Muscle layer of colon (tissue), 2 donors: ENCODE measurements around the gene WFDC5.
"Not testable (repeated sequence)": the region's sequence is repeated elsewhere in the genome, so short reads cannot be mapped to it uniquely, and the experiment has no call there.

ENCODE experiments used
- H3K27ac ChIP-seq: one replicate; pipeline ENCODE4 v1.7.0; 2013; ENCODE audit warnings: low read depth, mild to moderate bottlenecking, low read length, moderate library complexity
- H3K27me3 ChIP-seq, 2 donors: one replicate each; pipeline ENCODE4 v1.7.0; 2013; ENCODE audit warnings: low read length in 2 of 2, mild to moderate bottlenecking in 2 of 2; ENCODE audit not compliant: insufficient read depth in 2 of 2, control insufficient read depth in 1 of 2
- H3K36me3 ChIP-seq: one replicate; pipeline ENCODE4 v1.7.0; 2013; ENCODE audit warnings: mild to moderate bottlenecking, low read length; ENCODE audit not compliant: insufficient read depth
- H3K4me1 ChIP-seq: one replicate; pipeline ENCODE4 v1.7.0; 2013; ENCODE audit warnings: mild to moderate bottlenecking, low read length; ENCODE audit not compliant: insufficient read depth
- H3K4me3 ChIP-seq, 2 donors: one replicate each; pipeline ENCODE4 v1.7.0; 2013; ENCODE audit warnings: low read length in 2 of 2, low read depth in 1 of 2, mild to moderate bottlenecking in 1 of 2, moderate library complexity in 1 of 2
- H3K9ac ChIP-seq: one replicate; pipeline ENCODE4 v1.7.0; 2013; ENCODE audit warnings: low read length
- H3K9me3 ChIP-seq: one replicate; pipeline ENCODE4 v1.7.0; 2013; ENCODE audit warnings: mild to moderate bottlenecking, low read length
- donor health status: abdominal sarcoma.
- donor health status: Adenocarcinoma of cecum.

Gene WFDC5

DNA sequence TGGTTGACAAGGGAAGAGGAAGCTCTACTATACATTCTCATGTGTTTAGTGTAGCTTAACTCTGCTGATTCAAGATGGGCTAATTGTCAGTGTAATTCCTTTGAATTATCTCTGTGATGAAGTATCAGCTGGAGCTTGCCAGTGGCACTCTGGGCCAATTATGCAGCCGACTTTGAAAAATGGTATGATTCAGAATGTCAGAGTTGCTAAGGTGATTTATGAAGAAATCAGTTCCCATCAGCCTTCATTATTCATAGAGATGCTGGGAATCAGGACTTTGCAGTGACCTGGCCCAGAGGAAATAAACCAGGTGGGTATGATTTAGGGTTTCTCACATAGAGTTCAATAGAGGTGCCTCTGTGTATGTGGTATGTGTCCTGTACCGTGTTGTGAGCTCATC is 47.4 kb downstream of the WFDC5 start:
- Histone ChIP-seq H3K4me3 (no peak overlapping the region), H3K9ac (no peak overlapping the region), H3K27me3 (no peaks in the 10 kb centered on the region), H3K4me1 (no peaks in the 10 kb centered on the region), H3K27ac (no peak overlapping the region), H3K9me3 (no peaks in the 10 kb centered on the region), H3K36me3 (no peaks in the 10 kb centered on the region)

DNA sequence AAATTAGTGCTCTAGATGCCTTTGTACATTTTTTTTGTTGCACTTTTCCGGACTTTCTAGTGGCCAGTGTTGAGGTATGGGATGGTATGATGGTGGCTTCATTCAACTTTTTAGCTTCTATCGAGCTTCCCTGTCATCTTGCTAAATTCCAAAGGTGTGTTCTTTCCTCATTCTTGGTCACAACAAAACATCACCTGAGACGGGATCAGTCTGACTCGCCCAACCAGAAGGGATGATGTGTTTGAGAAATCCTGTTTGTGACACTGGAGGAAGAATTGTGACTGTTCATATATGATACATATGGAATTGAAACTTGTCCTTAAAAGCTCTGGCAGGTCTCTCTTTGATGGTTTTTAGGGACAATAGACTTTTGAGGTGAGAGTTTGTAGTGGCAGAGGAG is 47.9 kb downstream of the WFDC5 start:
- no peak overlapping the region for H3K27ac ChIP-seq
- no peaks in the 10 kb centered on the region for H3K27me3 ChIP-seq
- H3K9ac ChIP-seq, result no peak overlapping the region
- H3K36me3 ChIP-seq, result no peaks in the 10 kb centered on the region
- no peak overlapping the region for H3K4me3 ChIP-seq
- H3K4me1 ChIP-seq, result no peaks in the 10 kb centered on the region
- H3K9me3 ChIP-seq, result no peaks in the 10 kb centered on the region

DNA sequence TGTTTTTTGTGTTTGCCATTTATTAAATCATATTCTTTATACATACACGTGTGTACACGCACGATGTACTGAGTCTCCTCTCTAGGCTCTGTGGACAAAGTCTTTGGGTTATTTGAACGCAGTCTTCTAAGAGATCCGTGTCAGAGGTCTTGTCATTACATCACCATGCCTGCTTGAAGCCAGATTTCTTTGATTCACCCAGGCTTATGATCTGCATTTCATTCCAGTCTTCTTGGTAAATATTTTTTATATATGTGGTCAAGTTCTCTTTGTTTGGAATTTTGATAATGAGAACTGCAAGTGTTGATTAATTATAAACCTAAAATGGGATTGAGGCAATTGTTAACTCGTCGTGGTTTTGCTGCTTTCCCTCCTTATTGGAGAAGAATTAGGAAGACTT is 48.6 kb downstream of the WFDC5 start:
- Histone ChIP-seq H3K4me1 (no peaks in the 10 kb centered on the region), H3K9me3 (no peaks in the 10 kb centered on the region), H3K27me3 (no peaks in the 10 kb centered on the region)

DNA sequence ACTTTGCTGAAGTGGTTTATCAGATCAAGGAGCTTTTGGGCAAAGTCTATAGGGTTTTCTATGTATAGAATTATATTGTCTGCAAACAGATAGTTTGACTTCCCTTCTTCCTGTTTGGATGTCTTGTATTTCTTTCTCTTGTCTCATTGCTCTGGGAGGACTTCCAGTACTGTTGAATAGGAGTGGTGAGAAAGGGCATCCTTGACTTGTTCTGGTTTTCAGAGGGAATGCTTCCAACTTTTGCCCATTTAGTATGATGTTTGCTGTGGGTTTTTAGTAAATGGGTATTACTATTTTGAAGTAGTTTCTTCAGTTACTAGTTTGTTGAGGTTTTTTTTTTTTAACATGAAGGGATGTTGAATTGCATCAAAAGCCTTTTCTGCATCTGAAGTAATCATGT is 50.2 kb downstream of the WFDC5 start:
- H3K4me3 ChIP-seq, result no peak overlapping the region
- no peaks in the 10 kb centered on the region for H3K9me3 ChIP-seq
- no peaks in the 10 kb centered on the region for H3K4me1 ChIP-seq
- no peak overlapping the region for H3K9ac ChIP-seq
- H3K27me3 ChIP-seq, result no peaks in the 10 kb centered on the region
- H3K27ac ChIP-seq, result no peak overlapping the region
- H3K36me3 ChIP-seq, result no peaks in the 10 kb centered on the region

More for the DNA sequence above, 48.6 kb downstream of the WFDC5 start:
- H3K36me3 ChIP-seq, result no peaks in the 10 kb centered on the region
- H3K27ac ChIP-seq, result no peak overlapping the region
- H3K9ac ChIP-seq, result no peak overlapping the region
- H3K4me3 ChIP-seq, result no peak overlapping the region

DNA sequence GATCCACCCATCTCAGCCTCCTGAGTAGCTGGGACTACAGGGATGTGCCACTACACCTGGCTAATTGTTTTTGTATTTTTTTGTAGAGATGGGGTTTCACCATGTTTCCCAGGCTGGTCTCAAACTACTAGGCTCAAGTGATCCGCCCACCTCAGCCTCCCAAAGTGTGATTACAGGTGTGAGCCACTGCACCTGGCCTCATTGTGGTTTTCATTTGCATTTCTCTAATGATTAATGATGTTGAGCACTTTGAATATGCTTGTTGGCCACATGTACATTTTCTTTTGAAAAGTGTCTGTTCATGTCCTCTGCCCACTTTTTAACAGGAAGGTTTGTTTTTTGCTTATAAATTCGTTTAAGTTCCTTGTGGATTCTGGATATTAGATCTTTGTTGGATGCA is 51.9 kb downstream of the WFDC5 start:
- H3K9me3 ChIP-seq, H3K27ac ChIP-seq, H3K4me1 ChIP-seq, H3K27me3 ChIP-seq, H3K36me3 ChIP-seq, H3K4me3 ChIP-seq, H3K9ac ChIP-seq: not testable (repeated sequence)

DNA sequence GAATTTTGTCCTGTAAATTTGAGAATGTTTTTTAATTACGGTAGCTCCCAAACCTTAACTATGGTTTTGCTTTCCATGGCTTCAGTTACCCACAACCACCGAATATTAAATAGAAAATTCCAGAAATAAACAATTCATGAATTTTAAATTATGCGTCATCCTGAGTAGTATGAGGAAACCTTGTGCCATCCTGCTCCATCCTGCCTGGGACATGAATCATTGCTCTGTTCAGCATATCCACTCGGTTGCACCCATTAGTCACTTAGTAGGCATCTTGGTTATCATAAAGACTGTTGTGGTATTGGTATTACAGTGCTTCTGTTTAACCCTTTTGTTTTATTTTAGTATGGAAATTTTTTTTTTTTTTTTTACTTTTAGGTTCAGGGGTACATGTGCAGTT is 53.7 kb downstream of the WFDC5 start:
- Histone ChIP-seq H3K9ac (no peak overlapping the region), H3K36me3 (peaks cover 5% of the 10 kb centered on the region), H3K4me3 (no peak overlapping the region), H3K27ac (no peak overlapping the region), H3K9me3 (no peaks in the 10 kb centered on the region), H3K27me3 (no peaks in the 10 kb centered on the region), H3K4me1 (no peaks in the 10 kb centered on the region)

DNA sequence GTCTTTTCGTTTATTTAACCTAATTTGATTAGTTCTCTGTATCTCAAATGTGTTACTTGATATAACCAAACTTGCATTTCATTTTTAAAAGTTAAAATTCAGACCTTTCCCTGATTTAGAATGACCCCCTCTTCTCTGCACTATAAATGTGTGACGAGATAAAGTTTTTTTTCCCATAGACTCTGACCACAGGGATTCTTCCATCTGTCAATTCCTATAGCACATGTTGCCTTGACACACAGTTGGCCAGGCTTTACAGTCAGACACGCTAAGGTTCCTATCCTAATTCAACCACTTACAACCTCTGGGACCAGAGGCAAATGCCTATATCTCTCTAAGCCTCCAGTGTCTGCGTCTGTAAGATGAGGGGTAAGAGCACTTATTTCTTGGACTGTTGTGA is 54.7 kb downstream of the WFDC5 start:
- Histone ChIP-seq H3K9me3 (no peaks in the 10 kb centered on the region), H3K27me3 (no peaks in the 10 kb centered on the region), H3K4me3 (no peak overlapping the region), H3K27ac (no peak overlapping the region), H3K9ac (no peak overlapping the region), H3K4me1 (no peaks in the 10 kb centered on the region), H3K36me3 (peaks cover 5% of the 10 kb centered on the region)
